ENCODE results near the gene RASGEF1C. TPM values are rescaled to one million over a fixed set of nuclear protein-coding genes. Genes with fewer than 3 reads are reported as not detected.

RASGEF1C gene
- total and polyA plus RNA-seq, 10 of the 15 experiments (the other 5 are each of a cell fraction or from before 2014, with no cell fraction given), result not detected

DNA sequence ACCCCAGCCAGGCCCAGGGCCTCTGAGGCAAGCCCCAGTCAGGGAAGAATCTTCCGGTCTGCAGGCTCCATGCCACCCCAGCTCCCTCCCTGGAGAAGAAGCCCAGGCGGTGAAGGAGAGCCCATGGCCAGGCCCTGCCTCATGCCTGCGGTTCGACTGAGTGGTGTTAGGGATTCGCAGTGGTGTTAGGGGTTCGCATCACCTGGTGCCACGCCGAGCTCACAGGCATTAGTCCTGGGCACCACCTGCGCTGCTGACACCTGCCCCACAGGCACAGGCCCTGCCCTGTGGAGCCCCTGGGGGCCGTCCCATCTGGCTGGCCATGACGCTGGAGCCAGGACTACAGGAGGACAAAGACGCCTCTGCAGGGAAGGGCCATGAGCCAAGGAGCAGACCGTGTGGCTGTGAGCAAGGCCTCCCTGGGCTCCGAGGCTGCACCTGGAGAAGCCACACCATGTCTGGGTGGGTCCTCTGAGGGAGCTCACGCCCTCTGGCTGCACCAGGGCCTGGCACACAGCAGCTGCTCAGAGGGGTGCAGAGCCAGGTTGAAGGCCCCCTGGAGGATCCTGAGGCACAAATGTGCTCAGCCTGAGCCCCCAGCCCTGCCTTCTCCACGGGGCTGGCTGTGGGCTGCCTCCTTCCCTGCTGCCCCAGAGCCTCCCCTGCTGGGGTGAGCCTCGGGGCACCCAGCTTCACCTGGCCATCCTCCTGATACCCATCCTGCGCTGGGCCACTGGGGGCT lies 109.8 kb downstream of the RASGEF1C start:
- no peaks in the 10 kb centered on the region for H4K20me1 ChIP-seq (ENCODE audit: control insufficient read depth, insufficient read depth)
- no peak overlapping the region for H3K9ac ChIP-seq (ENCODE audit: control insufficient read depth, insufficient read depth, low read length)
- DNase-seq (ENCODE audit: low read depth, low spot score) (no peak), ATAC-seq (no peak), FAIRE-seq (no peak)
- H3K36me3 ChIP-seq (ENCODE audit: control insufficient read depth in 2 of 2, insufficient read depth in 2 of 2, low read length in 1 of 2), result no peaks in the 10 kb centered on the region
- CTCF ChIA-PET, result no interaction called here
- H3K9me3 ChIP-seq (replicated peaks; ENCODE audit: control insufficient read depth, insufficient read depth, low read length), result no peaks in the 10 kb centered on the region
- no peaks in the 10 kb centered on the region for H3K27me3 ChIP-seq (replicated peaks in 1 of 2; ENCODE audit: control insufficient read depth in 2 of 2, insufficient read depth in 2 of 2, low read length in 1 of 2)
- intact Hi-C loops (cut with micrococcal nuclease; ENCODE audit: unreplicated experiment) (no loop called here), in situ Hi-C loops (cut with MboI) (loop anchor here (25.0 kb wide), 1 partner anchor 312 kb away; the partner anchor contains the start of gene LTC4S)
- RAD21 ChIA-PET (ENCODE audit: unreplicated experiment), result no interaction called here
- POLR2A ChIA-PET, result no interaction called here
- no peaks in the 10 kb centered on the region for H3K79me2 ChIP-seq (ENCODE audit: control insufficient read depth, insufficient read depth, low read length)
- H3K4me3 ChIP-seq, result no peak overlapping the region
- SMC1A ChIA-PET (ENCODE audit: uncharacterized antibody, unreplicated experiment), result no interaction called here
- TF ChIP-seq, protein P1, sequence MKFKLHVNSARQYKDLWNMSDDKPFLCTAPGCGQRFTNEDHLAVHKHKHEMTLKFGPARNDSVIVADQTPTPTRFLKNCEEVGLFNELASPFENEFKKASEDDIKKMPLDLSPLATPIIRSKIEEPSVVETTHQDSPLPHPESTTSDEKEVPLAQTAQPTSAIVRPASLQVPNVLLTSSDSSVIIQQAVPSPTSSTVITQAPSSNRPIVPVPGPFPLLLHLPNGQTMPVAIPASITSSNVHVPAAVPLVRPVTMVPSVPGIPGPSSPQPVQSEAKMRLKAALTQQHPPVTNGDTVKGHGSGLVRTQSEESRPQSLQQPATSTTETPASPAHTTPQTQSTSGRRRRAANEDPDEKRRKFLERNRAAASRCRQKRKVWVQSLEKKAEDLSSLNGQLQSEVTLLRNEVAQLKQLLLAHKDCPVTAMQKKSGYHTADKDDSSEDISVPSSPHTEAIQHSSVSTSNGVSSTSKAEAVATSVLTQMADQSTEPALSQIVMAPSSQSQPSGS (IDR thresholded peaks at IDR 0.05; ENCODE audit: low read length), result no peak
- TF ChIP-seq, protein P2, sequence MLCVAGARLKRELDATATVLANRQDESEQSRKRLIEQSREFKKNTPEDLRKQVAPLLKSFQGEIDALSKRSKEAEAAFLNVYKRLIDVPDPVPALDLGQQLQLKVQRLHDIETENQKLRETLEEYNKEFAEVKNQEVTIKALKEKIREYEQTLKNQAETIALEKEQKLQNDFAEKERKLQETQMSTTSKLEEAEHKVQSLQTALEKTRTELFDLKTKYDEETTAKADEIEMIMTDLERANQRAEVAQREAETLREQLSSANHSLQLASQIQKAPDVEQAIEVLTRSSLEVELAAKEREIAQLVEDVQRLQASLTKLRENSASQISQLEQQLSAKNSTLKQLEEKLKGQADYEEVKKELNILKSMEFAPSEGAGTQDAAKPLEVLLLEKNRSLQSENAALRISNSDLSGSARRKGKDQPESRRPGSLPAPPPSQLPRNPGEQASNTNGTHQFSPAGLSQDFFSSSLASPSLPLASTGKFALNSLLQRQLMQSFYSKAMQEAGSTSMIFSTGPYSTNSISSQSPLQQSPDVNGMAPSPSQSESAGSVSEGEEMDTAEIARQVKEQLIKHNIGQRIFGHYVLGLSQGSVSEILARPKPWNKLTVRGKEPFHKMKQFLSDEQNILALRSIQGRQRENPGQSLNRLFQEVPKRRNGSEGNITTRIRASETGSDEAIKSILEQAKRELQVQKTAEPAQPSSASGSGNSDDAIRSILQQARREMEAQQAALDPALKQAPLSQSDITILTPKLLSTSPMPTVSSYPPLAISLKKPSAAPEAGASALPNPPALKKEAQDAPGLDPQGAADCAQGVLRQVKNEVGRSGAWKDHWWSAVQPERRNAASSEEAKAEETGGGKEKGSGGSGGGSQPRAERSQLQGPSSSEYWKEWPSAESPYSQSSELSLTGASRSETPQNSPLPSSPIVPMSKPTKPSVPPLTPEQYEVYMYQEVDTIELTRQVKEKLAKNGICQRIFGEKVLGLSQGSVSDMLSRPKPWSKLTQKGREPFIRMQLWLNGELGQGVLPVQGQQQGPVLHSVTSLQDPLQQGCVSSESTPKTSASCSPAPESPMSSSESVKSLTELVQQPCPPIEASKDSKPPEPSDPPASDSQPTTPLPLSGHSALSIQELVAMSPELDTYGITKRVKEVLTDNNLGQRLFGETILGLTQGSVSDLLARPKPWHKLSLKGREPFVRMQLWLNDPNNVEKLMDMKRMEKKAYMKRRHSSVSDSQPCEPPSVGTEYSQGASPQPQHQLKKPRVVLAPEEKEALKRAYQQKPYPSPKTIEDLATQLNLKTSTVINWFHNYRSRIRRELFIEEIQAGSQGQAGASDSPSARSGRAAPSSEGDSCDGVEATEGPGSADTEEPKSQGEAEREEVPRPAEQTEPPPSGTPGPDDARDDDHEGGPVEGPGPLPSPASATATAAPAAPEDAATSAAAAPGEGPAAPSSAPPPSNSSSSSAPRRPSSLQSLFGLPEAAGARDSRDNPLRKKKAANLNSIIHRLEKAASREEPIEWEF (IDR thresholded peaks at IDR 0.05; ENCODE audit: insufficient replicate concordance, low read depth, low read length), result no peak
- TF ChIP-seq ZNF384 (IDR thresholded peaks at IDR 0.05; ENCODE audit: borderline replicate concordance, low read depth, low read length), result no peak
- TF ChIP-seq, protein P3, sequence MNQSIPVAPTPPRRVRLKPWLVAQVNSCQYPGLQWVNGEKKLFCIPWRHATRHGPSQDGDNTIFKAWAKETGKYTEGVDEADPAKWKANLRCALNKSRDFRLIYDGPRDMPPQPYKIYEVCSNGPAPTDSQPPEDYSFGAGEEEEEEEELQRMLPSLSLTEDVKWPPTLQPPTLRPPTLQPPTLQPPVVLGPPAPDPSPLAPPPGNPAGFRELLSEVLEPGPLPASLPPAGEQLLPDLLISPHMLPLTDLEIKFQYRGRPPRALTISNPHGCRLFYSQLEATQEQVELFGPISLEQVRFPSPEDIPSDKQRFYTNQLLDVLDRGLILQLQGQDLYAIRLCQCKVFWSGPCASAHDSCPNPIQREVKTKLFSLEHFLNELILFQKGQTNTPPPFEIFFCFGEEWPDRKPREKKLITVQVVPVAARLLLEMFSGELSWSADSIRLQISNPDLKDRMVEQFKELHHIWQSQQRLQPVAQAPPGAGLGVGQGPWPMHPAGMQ (IDR thresholded peaks at IDR 0.05; ENCODE audit: borderline replicate concordance), result no peak
- TF ChIP-seq EP300 (IDR thresholded peaks at IDR 0.05; ENCODE audit: borderline replicate concordance in 1 of 2, control insufficient read depth in 1 of 2, low read depth in 2 of 2, low read length in 2 of 2), result no peak
- TF ChIP-seq YBX1 (IDR thresholded peaks at IDR 0.05), result no peak
- TF ChIP-seq TAF1 (IDR thresholded peaks at IDR 0.05; ENCODE audit: borderline replicate concordance, low read depth, low read length), result no peak
- no peak for TF ChIP-seq BMI1 (IDR thresholded peaks at IDR 0.05; ENCODE audit: borderline replicate concordance)
- TF ChIP-seq HDGF (IDR thresholded peaks at IDR 0.05), result no peak
- no peak for TF ChIP-seq MXI1 (IDR thresholded peaks at IDR 0.05; ENCODE audit: low read depth, low read length)
- TF ChIP-seq, protein P4, sequence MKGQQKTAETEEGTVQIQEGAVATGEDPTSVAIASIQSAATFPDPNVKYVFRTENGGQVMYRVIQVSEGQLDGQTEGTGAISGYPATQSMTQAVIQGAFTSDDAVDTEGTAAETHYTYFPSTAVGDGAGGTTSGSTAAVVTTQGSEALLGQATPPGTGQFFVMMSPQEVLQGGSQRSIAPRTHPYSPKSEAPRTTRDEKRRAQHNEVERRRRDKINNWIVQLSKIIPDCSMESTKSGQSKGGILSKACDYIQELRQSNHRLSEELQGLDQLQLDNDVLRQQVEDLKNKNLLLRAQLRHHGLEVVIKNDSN (IDR thresholded peaks at IDR 0.05; ENCODE audit: borderline replicate concordance, extremely low read length, insufficient read depth, low read depth, low read length), result no peak
- TF ChIP-seq NR2C1 (IDR thresholded peaks at IDR 0.05), result no peak
- BruUV-seq (replicated peaks), result no TSS peak
- no peak overlapping the region for H2AFZ ChIP-seq (ENCODE audit: control insufficient read depth, low read depth, low read length)
- WGBS (ENCODE audit: insufficient coverage, insufficient replicate concordance, low lambda C conversion rate, missing lambda C conversion rate), result 40% methylated on average over 18 of the region's 18 CpGs
- H3K4me1 ChIP-seq (ENCODE audit: control insufficient read depth, insufficient read depth, low read length), result no peaks in the 10 kb centered on the region
- no peak overlapping the region for H3K4me2 ChIP-seq (ENCODE audit: control insufficient read depth, insufficient read depth)
- no peak overlapping the region for H3K27ac ChIP-seq (ENCODE audit: control insufficient read depth, insufficient read depth)

Measured in GM12878 (cell line).